GM21447 (cell line): Measurements from ENCODE around the gene MPHOSPH6.
"Not testable (repeated sequence)": the region's sequence is repeated elsewhere in the genome, so short reads cannot be mapped to it uniquely, and the experiment has no call there.

Experiments
- ATAC-seq: cut with Tn5 transposase; IDR thresholded peaks from one replicate; pipeline ENCODE4 v1.9.1; 2021; ENCODE audit not compliant: unreplicated experiment

The MPHOSPH6 gene

DNA sequence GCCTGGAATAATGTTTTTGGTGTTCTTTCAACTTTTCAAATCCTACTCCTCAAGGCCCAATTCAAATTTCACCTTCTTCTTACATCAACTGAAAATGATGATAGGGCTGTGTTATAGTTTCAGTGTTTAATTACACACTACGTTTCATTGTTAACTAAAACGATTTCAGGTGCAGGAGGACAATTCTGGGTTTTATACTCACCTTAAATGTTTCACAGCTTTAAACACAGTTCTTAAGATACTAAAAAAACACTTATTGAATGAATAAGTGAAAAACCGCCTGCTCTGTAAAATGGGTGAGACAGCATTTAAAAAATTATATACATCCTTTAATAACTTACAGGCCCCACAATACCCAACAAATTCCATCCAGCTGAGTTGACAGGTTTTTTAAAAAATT is 6.2 kb upstream of the MPHOSPH6 start:
- no peak for ATAC-seq

DNA sequence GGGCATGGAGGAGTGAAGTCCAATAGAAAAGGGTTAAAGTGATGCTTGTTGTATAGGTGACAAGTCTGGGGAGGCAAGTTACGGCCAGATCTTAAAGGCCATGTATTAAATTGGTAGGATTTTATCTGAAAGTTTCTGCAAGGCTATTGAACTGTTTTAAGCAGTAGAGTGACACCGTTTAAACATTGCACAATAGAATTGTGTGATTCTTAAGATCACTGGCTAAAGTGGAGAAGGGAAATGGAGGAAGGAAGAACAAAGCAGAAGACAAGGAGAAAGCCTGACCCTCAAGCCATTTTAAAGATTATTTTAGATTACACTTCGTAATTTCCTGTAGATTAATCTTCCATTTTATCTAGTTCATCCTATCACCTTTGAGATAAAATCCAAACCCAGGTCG is 5.6 kb upstream of the MPHOSPH6 start:
- no peak for ATAC-seq

DNA sequence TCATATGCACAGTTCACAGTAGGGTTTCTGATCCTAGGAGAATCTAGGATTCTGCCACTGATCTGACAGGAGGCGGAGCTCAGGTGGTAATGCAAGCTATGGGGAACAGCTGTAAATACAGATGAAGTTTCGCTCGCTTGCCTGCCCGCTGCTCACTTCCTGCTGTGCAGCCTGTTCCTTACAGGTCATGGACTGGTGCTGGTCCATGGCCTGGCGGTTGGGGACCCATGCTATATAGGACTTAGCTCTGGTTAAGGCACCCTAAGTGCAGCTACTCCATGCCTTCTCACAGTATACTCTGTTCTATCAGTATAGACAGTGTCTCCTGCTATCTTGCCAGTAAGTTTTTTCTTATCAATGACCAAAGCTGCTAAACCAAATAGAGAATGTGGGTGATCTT is 2.4 kb downstream of the MPHOSPH6 start:
- no peak for ATAC-seq

DNA sequence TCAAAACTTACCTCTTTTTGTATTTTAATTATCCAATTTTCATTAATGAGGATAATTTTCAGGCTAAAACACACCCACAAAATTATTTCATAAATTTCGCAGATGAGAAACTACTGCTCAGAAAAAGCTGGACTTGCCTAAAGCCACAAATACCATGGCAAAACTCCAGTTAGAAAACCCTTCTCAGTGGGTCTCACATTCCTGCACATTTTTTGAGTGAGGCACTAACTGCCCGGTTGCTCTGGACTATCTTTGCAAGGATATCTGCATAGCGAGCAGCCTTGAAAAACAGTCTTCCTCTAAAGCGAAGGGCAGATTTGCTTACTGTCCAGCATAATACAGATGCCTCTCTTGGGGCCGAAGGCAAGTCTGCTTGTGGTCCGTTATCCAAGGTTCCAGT is 9.8 kb downstream of the MPHOSPH6 start:
- ATAC-seq: no peak

DNA sequence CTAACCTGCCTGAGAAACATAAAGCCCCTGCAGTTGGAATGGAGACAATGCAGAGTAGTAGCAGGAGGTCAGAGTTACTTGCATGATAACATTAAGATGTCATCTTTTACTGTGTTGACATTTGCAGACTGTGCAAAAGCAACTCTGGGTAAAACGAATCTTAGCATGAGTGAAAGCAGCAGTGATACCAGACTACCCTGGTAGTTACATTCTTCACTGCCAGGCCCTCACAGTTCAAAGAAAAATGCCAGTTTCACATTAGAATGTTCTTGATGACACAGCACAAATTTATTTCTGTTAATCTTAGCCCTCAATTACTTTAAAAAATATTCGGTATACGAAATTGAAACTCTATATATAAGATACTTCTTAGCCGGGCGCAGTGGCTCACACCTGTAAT is 12.2 kb downstream of the MPHOSPH6 start:
- no peak for ATAC-seq

DNA sequence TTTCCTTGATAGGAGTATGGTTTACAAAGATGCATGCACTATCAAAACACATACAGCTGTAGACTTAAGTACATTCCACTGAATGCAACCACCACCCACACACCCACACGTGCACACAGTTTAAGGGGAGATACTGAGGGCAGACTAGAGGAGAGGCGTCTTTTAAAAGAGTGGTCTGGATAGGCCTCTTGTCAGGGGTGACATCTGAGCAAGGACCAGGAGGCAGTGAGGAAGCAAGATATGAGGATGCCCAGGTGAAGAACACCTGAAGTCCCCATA is 12.6 kb downstream of the MPHOSPH6 start:
- no peak for ATAC-seq

DNA sequence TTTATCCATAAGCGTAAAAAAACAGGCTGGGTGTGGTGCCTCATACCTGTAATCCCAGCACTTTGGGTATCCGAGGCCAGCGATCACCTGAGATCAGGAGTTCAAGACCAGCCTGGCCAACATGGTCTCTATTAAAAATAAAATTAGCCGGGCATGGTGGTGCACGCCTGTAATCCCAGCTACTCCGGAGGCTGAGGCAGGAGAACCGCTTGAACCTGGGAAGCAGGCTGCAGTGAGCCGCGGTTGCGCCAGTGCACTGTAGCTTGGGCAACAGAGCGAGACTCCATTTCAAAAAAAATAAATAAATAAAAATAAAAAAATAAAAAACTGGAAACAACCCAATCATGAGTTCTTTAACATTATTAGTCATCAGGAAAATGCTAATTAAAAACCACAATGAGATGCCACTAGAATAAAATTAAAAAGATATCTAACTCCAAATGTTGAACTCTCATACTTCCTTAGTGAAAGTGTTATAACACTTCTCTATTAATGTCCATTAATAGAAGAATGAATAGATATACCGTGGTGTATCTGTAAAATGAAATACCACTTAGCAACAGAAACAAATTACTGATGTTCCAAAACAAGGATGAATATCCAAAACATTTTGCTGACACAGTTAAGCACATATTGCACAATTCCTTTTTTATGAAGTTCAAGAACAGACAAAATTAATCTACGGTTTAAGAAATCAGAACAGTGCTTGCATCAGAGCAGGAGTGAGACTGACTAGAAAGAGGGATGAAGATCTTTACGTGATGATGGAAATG is 13.1 kb downstream of the MPHOSPH6 start:
- ATAC-seq: no peak

DNA sequence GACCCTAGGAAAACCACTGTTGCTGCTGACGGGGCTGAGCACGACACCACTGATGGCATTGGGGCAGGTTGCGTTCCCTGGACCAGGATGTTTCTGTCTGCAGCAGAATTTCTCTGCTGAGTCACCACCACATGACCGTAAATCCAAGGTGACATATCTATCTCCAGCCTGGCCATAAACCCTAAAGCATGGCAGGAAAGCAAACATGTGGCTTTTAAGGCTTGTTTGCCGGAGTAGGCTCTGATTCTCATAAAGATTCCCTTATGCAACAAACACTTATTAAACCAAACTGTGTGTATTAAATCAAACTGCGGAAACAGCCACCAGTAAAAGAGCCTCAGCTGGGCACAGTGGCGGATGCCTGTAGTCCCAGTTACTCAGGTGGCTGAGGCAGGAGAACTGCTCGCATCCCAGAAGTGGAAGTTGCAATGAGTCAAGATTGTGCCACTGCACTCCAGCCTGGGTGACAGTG is 17.3 kb downstream of the MPHOSPH6 start:
- ATAC-seq: no peak

DNA sequence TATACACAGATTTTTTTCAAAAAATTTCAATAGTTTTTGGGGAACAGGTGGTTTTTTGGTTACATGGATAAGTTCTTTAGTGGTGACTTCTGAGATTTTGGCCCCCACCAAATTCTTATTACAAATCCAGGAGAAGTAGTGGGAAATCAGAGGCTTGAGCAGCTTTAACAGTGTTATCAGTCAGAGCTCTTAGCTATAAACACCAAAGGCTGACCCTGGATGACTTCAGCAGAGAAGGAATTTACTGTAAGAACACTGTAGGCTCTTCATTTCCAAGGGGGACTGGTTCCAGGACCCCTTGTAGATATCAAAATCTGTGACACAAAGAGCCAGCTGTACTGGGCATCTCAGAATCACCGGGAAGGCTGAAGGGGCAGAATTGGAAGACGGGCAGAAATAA is 17.8 kb downstream of the MPHOSPH6 start:
- ATAC-seq: no peak

DNA sequence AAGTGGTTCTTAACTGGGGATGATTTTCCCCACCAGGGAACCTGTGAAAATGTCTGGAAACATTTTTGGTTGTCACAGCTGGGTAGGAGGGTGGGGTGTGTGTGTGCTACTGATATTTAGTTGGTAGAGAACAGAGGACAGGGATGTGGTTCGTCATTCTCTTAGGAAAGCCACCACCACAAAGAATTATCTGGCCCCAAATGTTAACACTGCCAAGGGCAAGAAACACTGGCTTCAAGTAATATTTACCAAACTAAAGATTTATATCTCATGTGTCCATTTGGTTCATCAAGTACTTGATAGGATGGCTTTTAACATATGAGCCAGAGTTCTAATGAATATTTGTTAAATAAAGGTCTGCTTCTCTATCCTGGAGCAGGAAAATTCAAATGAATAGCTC is 19.5 kb downstream of the MPHOSPH6 start:
- ATAC-seq: no peak

DNA sequence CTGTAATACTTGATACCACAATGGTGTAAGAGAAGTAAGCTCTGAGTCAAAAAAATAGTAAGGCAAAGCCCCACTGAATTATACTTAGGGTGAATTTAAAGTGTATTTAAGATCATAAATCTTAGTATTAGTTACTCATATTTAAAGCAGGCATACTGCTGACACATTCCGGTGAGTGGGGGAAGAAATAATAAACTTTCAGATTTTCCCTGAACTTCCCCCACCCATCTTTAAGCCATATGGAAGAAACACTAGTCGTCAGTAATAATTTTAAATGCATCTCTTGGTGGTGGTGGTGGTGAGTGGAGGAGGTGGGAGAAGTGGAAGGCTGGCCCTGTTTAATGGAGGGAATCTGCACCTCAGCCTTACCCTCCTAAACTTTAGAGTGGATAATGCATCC is 20.5 kb downstream of the MPHOSPH6 start:
- ATAC-seq: no peak

DNA sequence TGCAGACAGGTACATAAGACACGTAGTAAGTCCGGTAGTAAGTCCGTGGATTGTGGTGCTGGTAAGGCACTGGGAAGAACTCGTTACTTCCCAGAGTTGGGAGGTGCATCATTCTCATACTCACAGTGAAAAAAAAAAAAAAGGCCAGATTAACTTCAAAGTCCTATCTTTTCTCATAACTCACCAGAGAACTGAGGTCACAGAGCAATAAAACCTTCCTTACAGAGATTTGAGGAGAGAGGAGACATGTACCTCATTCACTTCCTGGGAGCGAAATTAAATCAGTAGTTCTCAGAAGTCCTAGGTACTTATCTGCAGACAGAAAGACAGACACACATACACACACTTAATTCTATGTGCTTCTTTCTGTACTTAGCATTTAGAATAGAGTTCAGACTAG is 22.5 kb downstream of the MPHOSPH6 start:
- ATAC-seq: no peak

DNA sequence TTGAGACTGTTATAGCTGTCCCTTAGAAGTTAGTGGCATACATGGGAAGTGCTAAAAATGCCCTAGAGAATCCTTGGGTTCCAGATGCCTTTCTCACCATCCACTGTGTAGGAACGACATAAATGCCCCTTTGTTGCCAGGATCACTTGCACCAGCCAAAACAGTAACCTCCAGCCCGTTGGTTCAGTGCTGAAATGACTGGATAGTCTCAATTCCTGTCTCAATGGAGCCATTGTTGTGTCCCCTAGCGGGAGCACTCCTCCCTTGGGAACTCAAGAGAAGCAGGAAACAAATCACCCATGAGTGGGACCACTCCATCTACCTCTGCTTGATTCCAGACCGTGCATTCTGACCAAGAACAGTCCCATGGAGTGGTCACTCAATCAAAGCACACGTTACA is 23.1 kb downstream of the MPHOSPH6 start:
- ATAC-seq: no peak

DNA sequence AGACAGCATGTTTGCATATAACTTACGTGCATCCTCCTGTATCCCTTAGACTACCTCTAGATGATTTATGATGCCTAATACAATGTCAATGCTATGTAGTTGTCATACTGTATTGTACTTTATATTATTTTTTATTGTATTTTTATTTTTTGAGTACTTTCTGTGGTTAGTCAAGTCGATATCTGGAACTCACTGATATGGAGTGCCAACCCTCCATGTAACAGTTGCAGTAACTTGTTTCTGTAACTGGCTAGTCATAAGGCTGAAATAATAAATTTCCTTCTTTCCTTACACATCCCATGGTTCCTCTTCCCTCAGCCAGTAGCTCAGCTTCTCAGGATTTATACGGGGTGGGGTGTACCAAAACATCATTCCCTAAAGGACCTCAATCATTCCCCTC is 23.5 kb downstream of the MPHOSPH6 start:
- ATAC-seq: no peak

DNA sequence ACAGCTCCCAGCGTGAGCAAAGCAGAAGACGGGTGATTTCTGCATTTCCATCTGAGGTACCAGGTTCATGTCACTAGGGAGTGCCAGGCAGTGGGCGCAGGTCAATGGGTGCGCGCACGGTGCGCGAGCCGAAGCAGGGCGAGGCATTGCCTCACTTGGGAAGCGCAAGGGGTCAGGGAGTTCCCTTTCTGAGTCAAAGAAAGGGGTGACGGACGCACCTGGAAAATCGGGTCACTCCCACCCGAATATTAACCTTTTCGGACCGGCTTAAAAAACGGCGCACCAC is 30.8 kb downstream of the MPHOSPH6 start:
- not testable (repeated sequence) for ATAC-seq

DNA sequence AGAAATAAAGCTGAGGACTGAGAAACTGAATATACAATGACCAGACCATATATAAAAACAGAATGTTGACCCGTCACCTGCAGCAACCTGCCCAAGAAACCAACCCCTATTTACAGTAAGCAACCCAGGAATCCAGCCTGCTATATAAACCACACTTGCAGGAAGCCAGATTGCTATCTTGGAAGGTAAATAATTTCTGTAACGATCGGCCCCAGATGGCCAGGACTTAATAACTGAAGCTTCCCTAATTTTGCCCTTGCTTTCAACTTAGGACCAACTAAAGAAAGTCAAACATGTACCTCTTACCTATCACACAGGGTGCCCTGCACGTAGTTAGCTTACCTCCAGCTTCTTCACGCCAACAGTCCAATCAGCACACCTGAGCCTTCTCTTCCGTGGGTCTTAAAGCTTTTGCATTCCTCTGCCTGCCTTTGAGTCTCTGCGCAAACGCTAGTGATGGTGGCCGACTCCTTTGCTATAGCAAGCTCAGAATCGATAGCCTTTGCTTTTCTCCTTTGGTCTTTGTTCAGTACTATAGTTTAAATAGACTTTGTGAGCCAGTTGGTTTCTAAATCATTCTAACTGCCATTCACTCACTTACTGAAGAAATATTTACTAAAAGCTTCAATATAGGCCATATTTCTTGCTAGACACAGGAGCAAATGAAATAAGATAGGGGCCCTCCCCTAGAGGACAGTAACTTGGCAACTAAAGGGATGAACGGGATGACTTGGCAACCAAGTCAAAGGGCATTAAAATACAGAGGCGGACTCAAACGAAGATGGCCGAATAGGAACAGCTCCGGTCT is 31.3 kb downstream of the MPHOSPH6 start:
- ATAC-seq: no peak

DNA sequence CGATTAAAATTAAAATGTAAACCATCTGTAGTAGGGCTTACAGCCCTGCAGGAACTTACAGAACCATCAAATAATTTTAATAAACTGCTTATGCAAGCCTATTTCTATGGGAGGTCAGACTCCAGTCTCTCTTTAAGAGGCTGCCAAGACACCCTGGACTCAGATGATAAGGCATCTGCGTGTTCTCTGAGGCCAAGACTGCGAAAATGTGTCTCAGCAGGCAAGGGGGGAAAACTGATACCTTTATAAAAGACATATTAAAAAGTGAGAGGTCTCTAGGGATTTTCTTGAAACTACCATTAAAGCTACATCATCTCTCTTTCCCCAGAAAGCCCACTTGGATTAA is 32.2 kb downstream of the MPHOSPH6 start:
- no peak for ATAC-seq

DNA sequence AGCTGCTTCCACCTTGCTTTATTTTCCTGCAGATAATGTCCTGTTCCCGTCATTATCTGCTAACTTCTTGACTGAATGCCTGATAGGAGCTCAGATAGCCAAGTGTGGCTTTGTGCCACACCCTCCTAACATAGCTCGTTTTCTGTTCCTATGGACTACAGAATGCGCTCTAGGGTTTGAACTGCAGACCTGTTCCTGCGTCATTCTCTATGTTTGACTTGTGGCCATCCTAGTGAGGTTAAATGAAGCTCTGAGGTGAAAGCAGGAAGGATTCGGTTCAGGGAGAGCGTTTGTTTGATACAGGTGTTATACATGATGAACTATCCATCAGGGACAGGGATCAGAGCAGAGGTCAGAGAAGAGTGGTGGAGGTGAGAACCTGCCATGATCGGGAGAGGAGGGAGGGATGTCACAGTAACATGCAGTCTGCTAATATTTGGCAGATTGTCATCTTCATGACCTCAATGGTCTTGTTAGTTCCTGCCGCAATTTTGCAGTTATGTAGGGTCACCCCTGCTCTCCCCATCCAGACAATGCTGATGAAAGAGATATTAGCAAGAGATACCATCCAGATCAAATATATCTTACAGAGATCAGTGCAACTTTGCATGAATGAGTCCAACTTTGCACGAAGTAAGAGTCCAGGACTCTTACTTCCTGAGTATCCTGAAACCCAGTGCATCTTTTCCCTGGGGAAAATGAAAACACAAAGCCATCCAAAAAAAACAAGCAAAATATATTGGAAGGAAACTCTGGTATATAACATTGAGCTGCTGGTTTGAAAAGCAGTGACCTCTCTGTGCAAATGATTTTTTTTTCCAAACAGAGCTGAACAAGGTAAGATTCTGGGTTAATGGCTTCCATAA is 32.8 kb downstream of the MPHOSPH6 start:
- no peak for ATAC-seq

DNA sequence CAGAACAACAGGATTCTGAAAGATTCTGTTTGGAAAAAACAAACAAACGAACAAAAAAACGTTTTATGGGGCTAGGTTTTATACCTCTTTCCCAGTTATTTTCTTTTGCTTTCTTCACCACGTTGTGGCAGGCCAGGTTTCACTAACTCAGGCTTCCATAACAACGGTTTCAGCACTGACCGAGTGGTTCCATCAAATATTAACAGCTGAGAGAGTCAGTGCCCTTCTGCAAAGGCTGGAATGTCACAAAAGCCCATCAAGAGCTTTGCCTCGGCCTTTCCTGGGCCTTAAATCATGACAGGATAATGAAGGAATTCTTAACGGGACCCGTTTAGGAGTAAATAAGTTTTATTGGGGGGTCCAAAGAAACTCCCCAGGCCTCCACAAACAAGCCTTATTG is 34.2 kb downstream of the MPHOSPH6 start:
- no peak for ATAC-seq

DNA sequence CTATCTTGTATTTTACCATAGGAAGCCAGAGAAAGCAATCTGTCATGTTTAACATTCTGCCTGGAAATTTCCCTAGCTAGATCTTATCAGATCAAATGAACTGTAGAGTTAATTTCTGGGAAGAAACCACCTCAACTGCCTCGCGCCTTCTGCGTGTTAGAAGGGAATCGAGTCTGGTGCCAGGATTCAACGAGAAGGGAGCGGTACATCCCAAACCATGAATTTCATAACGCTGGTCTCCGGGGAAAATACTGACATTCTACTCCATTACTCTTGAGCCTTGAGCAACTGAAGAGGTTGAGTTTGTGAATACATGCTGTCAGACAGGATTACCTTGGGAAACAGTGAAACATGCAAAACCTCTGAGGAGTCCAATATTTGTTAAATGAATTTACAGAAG is 35.2 kb downstream of the MPHOSPH6 start:
- ATAC-seq: no peak

DNA sequence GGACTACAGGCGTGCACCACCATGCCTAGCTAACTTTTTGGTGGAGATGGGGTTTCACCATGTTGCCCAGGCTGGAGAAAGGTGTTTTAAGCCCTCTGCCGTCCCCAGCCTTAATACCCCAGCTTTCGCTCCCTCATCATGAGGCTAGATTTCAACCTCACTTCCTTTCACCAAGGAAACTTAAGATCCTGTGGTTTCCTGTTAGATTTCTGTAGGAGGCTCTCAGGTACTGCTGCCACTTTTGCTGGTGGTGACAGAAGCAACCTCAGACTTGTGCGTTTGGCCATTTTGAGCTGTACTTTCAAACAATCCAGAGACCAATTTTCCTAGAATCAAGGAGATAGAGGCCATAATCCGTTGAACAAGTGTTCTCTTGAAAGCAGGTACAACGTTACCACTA is 36.2 kb downstream of the MPHOSPH6 start:
- no peak for ATAC-seq

DNA sequence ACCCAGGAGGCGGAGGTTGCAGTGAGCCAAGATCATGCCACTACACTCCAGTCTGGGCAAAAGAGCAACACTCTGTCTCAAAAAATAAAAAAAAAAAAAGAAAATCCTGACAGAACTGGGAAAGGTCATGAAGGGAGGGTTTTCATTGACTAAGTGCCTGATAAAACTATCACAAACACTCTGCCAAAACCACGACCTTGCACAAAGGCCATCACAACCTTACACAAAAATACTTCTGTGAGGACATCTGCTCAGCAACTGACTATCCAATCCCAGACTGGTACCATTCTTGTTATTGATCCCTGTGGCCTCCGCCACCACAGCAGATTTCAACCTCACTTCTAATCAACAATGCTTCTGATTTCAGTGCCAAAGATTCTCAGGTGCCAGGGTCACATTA is 40.1 kb downstream of the MPHOSPH6 start:
- no peak for ATAC-seq
